ENCODE results near the gene ADCY5. TPM values are rescaled to one million over a fixed set of nuclear protein-coding genes. Genes with fewer than 3 reads are reported as not detected.
A peak's percentile ranks its signal among the peaks of the same experiment; 100 is the strongest.

The ADCY5 gene
- polyA plus RNA-seq, 2 of the 4 experiments (the other 2 are of a cell fraction) = 0.57 to 0.68 TPM

DNA sequence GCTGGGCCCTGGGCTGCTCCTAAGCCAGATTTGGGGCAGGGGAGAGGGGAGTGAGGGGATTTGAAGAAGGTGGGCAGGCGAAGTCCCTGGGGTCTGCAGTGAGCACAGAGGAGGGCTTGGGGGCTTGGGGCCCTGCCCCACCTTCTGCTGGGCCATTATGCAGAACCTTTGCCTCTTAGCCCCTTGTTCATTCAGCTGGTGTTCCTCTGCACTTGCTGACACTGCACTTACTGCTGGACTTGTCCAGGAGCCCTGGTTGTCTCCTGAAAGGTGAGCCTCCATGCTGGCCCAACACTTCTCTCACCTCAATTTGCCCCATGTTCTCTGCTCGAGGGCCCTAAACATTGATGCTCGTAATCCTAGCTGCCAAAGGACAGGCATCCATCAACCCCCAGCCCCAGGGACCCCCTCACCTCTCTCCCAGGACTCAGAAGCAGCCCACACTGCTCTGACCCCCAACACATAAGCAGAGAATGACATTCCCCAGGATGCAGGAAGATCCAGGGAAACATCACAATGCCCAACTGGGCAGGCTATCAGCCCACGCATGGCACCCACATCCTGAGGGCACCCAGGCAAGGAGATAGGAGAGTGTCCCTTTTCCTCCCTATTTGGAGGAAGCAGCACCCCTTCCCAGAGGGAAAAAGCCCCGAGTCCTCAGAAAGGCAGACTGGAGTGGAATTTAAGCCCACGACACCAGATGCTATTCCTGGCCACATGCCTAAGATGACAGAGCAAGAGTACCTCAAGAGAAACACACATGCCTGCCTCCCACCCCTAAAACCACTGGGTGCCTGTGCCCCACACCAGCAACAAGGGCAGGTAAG, 76.8 kb downstream of the ADCY5 start:
- Histone ChIP-seq H3K4me1 (no peaks in the 10 kb centered on the region), H3K9me3 (0 out of 3 replicates have a peak, but pooled peaks cover 3% of the 10 kb centered on the region), H3K4me3 (no peak overlapping the region), H3K4me2 (no peak overlapping the region), H3K27ac (no peak overlapping the region)
- 43% methylated on average over 6 of the region's 6 CpGs for WGBS (ENCODE audit: missing lambda C conversion rate)
- POLR2A ChIA-PET = no interaction called here
- FAIRE-seq = no peak
- CTCF ChIA-PET = interaction anchor here (1.0 kb wide), 1 partner anchor 45 kb away, joined by 3 read pairs; no protein-coding TSS in a partner anchor
- DNase-seq (ENCODE audit: low read depth in 1 of 2, low spot score in 1 of 2) = no peak
- TF ChIP-seq MAFK (IDR thresholded peaks at IDR 0.05; ENCODE audit: partially characterized antibody) (peak; percentile 50), ZC3H11A (IDR thresholded peaks at IDR 0.05) (no peak)
- no peak for ATAC-seq

DNA sequence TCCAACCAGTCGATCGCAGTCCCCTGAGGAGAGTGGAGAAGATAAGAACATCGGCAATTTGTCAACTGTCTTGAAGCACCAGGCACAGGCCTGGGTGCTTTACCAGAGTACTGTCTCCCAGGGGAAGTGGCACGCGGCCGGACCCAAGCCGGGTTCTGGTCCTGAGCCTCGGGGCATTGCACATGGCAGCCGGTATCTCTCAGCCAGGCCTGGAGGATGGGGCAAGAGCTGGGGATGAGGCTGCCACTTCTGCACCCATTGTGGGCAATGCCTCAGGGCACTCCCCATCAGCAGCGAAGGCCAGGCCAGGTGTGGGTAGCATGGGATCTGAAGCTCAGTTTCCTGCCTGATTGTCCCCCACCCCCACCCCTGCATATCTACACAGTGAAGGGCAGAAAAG, 77.5 kb downstream of the ADCY5 start:
- ChIA-PET POLR2A (no interaction called here), CTCF (interaction anchor here (1.0 kb wide), 1 partner anchor 44 kb away, joined by 3 read pairs; no protein-coding TSS in a partner anchor)
- Histone ChIP-seq H3K4me2 (no peak overlapping the region), H3K4me1 (no peaks in the 10 kb centered on the region), H3K9me3 (0 out of 3 replicates have a peak, but pooled peaks cover 3% of the 10 kb centered on the region), H3K27ac (no peak overlapping the region), H3K4me3 (no peak overlapping the region)
- ATAC-seq (no peak; a peak in 1 of 6 replicates), FAIRE-seq (no peak), DNase-seq (ENCODE audit: low read depth in 1 of 2, low spot score in 1 of 2) (no peak)
- TF ChIP-seq ZC3H11A (IDR thresholded peaks at IDR 0.05) = no peak
- no peak for TF ChIP-seq MYC (IDR thresholded peaks at IDR 0.05; ENCODE audit: borderline replicate concordance, low read length)
- TF ChIP-seq, protein P1, sequence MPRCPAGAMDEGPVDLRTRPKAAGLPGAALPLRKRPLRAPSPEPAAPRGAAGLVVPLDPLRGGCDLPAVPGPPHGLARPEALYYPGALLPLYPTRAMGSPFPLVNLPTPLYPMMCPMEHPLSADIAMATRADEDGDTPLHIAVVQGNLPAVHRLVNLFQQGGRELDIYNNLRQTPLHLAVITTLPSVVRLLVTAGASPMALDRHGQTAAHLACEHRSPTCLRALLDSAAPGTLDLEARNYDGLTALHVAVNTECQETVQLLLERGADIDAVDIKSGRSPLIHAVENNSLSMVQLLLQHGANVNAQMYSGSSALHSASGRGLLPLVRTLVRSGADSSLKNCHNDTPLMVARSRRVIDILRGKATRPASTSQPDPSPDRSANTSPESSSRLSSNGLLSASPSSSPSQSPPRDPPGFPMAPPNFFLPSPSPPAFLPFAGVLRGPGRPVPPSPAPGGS (IDR thresholded peaks at IDR 0.05) = no peak
- no peak for TF ChIP-seq GATA3 (IDR thresholded peaks at IDR 0.05; ENCODE audit: borderline replicate concordance)
- TF ChIP-seq, protein P2, sequence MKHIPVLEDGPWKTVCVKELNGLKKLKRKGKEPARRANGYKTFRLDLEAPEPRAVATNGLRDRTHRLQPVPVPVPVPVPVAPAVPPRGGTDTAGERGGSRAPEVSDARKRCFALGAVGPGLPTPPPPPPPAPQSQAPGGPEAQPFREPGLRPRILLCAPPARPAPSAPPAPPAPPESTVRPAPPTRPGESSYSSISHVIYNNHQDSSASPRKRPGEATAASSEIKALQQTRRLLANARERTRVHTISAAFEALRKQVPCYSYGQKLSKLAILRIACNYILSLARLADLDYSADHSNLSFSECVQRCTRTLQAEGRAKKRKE (CRISPR knock-in tag; IDR thresholded peaks at IDR 0.05; ENCODE audit: low read depth) = no peak
- TF ChIP-seq PHF8 (IDR thresholded peaks at IDR 0.05; ENCODE audit: borderline replicate concordance, low read depth) = no peak
- no peak for TF ChIP-seq POLR2AphosphoS2 (conservative IDR thresholded peaks at IDR 0.05; ENCODE audit: low read length)
- TF ChIP-seq CBX8 (IDR thresholded peaks at IDR 0.05) = no peak
- TF ChIP-seq, protein P3, sequence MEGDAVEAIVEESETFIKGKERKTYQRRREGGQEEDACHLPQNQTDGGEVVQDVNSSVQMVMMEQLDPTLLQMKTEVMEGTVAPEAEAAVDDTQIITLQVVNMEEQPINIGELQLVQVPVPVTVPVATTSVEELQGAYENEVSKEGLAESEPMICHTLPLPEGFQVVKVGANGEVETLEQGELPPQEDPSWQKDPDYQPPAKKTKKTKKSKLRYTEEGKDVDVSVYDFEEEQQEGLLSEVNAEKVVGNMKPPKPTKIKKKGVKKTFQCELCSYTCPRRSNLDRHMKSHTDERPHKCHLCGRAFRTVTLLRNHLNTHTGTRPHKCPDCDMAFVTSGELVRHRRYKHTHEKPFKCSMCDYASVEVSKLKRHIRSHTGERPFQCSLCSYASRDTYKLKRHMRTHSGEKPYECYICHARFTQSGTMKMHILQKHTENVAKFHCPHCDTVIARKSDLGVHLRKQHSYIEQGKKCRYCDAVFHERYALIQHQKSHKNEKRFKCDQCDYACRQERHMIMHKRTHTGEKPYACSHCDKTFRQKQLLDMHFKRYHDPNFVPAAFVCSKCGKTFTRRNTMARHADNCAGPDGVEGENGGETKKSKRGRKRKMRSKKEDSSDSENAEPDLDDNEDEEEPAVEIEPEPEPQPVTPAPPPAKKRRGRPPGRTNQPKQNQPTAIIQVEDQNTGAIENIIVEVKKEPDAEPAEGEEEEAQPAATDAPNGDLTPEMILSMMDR (IDR thresholded peaks at IDR 0.05) = no peak
- no peak for TF ChIP-seq FOSL2 (IDR thresholded peaks at IDR 0.05)
- no peak for TF ChIP-seq FOSL2 (CRISPR knock-in tag; IDR thresholded peaks at IDR 0.05)
- TF ChIP-seq EHF (CRISPR knock-in tag; IDR thresholded peaks at IDR 0.05) = no peak
- no peak for TF ChIP-seq CHD4 (IDR thresholded peaks at IDR 0.05; ENCODE audit: borderline replicate concordance)
- WGBS (ENCODE audit: missing lambda C conversion rate) = 61% methylated on average over 10 of the region's 10 CpGs

DNA sequence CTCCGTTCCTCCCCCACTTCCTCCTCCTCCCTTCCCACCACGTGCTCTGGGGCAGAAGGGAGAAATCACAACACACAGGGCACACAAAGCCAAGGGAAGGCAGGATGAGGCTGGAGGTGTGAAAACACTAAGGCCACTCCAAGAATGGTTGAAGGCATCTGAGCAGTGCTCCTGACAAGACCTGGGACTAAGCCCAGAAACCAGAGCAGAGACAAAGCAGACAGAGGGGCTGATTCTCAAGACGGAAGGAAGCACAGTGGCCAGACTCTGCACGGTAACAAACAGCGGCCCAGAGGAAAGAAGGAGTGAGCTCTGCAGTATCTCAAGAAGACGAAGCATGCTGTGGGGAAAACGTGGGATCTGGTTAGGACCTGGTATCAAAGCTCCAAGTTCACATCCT, 78.1 kb downstream of the ADCY5 start:
- H3K4me2 ChIP-seq = no peak overlapping the region
- H3K9me3 ChIP-seq = 0 out of 3 replicates have a peak, but pooled peaks cover 3% of the 10 kb centered on the region
- H3K4me3 ChIP-seq = no peak overlapping the region
- no peaks in the 10 kb centered on the region for H3K4me1 ChIP-seq
- ChIA-PET CTCF (interaction anchor here (1.0 kb wide), 1 partner anchor 44 kb away, joined by 3 read pairs; no protein-coding TSS in a partner anchor), POLR2A (no interaction called here)
- H3K27ac ChIP-seq = no peak overlapping the region
- ATAC-seq = no peak
- no peak for FAIRE-seq
- no peak for TF ChIP-seq SMC3 (IDR thresholded peaks at IDR 0.05)
- TF ChIP-seq TP53 (CRISPR knock-in tag; IDR thresholded peaks at IDR 0.05) = no peak
- no peak for TF ChIP-seq MAFK (IDR thresholded peaks at IDR 0.05; ENCODE audit: partially characterized antibody)
- TF ChIP-seq JUN (IDR thresholded peaks at IDR 0.05) = no peak
- TF ChIP-seq TFCP2L1 (CRISPR knock-in tag; IDR thresholded peaks at IDR 0.05) = no peak
- no peak for TF ChIP-seq CBX2 (IDR thresholded peaks at IDR 0.05; ENCODE audit: borderline replicate concordance, low read depth)
- no peak for TF ChIP-seq HDAC2 (IDR thresholded peaks at IDR 0.05)
- no peak for TF ChIP-seq SREBF2 (IDR thresholded peaks at IDR 0.05)
- WGBS (ENCODE audit: missing lambda C conversion rate) = 51% methylated on average over 7 of the region's 7 CpGs
- DNase-seq (ENCODE audit: low read depth in 1 of 2, low spot score in 1 of 2) = no peak

Data from A549 (cell line).